H9 (cell line): ENCODE measurements around the gene CDRT4. TPM values are rescaled to one million over a fixed set of nuclear protein-coding genes. Genes with fewer than 3 reads are reported as not detected.

Source experiments
- DNase-seq: peaks from one replicate; pipeline ENCODE4 v3.0.0-alpha.2; 2017
- H2AFZ ChIP-seq: one replicate; pipeline ENCODE4 v1.6.1; 2013; ENCODE audit warnings: mild to moderate bottlenecking, low read length, control low read depth, moderate library complexity
- H2AK5ac ChIP-seq: 2 replicates; pipeline ENCODE4 v1.6.1; 2013; ENCODE audit warnings: low read length, control low read depth, mixed read lengths; ENCODE audit not compliant: insufficient read length
- H2BK120ac ChIP-seq: one replicate; pipeline ENCODE4 v1.6.1; 2013; ENCODE audit warnings: low read depth, mild to moderate bottlenecking, low read length, control low read depth, inconsistent platforms; ENCODE audit not compliant: poor library complexity, severe bottlenecking
- H2BK12ac ChIP-seq: 2 replicates; pipeline ENCODE4 v1.6.1; 2013; ENCODE audit warnings: low read length, control low read depth, mixed read lengths, low read depth; ENCODE audit not compliant: insufficient read length
- H2BK15ac ChIP-seq: 2 replicates; pipeline ENCODE4 v1.6.1; 2013; ENCODE audit warnings: low read depth, low read length, control low read depth
- H2BK20ac ChIP-seq: one replicate; pipeline ENCODE4 v1.6.1; 2013; ENCODE audit warnings: low read depth, mild to moderate bottlenecking, low read length, control low read depth, inconsistent platforms; ENCODE audit not compliant: poor library complexity, severe bottlenecking
- H2BK5ac ChIP-seq: 2 replicates; pipeline ENCODE4 v1.6.1; 2013; ENCODE audit warnings: low read length, control low read depth, mixed read lengths; ENCODE audit not compliant: insufficient read length
- H3K14ac ChIP-seq: 2 replicates; pipeline ENCODE4 v1.6.1; 2013; ENCODE audit warnings: low read length, control low read depth; ENCODE audit not compliant: insufficient read depth
- H3K18ac ChIP-seq: 2 replicates; pipeline ENCODE4 v1.6.1; 2013; ENCODE audit warnings: low read depth, mild to moderate bottlenecking, mixed read lengths, low read length, control low read depth; ENCODE audit not compliant: insufficient read length
- H3K23ac ChIP-seq: 2 replicates; pipeline ENCODE4 v1.6.1; 2013; ENCODE audit warnings: low read length, control low read depth, mixed read lengths, low read depth; ENCODE audit not compliant: insufficient read length
- H3K23me2 ChIP-seq: 2 replicates; pipeline ENCODE4 v1.6.1; 2013; ENCODE audit warnings: low read depth, mild to moderate bottlenecking, mixed read lengths, low read length, control low read depth; ENCODE audit not compliant: insufficient read length, poor library complexity, severe bottlenecking
- H3K27ac ChIP-seq: 2 replicates; pipeline ENCODE4 v1.5.1; 2013; ENCODE audit warnings: low read length, control low read depth, mixed read lengths, low read depth; ENCODE audit not compliant: insufficient read length
- H3K27me3 ChIP-seq: 2 replicates; pipeline ENCODE4 v1.6.1; 2013; ENCODE audit warnings: low read length, control low read depth, inconsistent platforms; ENCODE audit not compliant: insufficient read depth
- H3K4ac ChIP-seq: 2 replicates; pipeline ENCODE4 v1.6.1; 2013; ENCODE audit warnings: low read depth, mild to moderate bottlenecking, control low read depth, inconsistent platforms, low read length, moderate library complexity
- H3K4me1 ChIP-seq: 2 replicates; pipeline ENCODE4 v1.6.1; 2013; ENCODE audit warnings: low read length, control low read depth, inconsistent platforms; ENCODE audit not compliant: insufficient read depth
- H3K4me2 ChIP-seq: 2 replicates; pipeline ENCODE4 v1.6.1; 2013; ENCODE audit warnings: low read length, control low read depth, mixed read lengths; ENCODE audit not compliant: insufficient read length, insufficient read depth
- H3K56ac ChIP-seq: 2 replicates; pipeline ENCODE4 v1.6.1; 2013; ENCODE audit warnings: low read depth, mild to moderate bottlenecking, mixed read lengths, low read length, control low read depth; ENCODE audit not compliant: insufficient read length
- H3K79me1 ChIP-seq: 2 replicates; pipeline ENCODE4 v1.6.1; 2013; ENCODE audit warnings: low read depth, mild to moderate bottlenecking, moderate library complexity, low read length, control low read depth, inconsistent platforms; ENCODE audit not compliant: insufficient read depth, poor library complexity, severe bottlenecking
- H3K79me2 ChIP-seq: 2 replicates; pipeline ENCODE4 v1.6.1; 2013; ENCODE audit warnings: low read length, control low read depth, inconsistent platforms; ENCODE audit not compliant: insufficient read depth
- H3K9ac ChIP-seq: 2 replicates; pipeline ENCODE4 v1.6.1; 2013; ENCODE audit warnings: low read length, control low read depth, mixed read lengths; ENCODE audit not compliant: insufficient read length; ENCODE audit errors: extremely low read depth
- H3K9me3 ChIP-seq: one replicate; pipeline ENCODE4 v1.6.1; 2013; ENCODE audit warnings: low read depth, low read length, inconsistent platforms; ENCODE audit not compliant: control insufficient read depth
- H3T11ph ChIP-seq: one replicate; pipeline ENCODE4 v1.6.1; 2013; ENCODE audit warnings: mild to moderate bottlenecking, low read length, control low read depth, inconsistent platforms
- H4K20me1 ChIP-seq: one replicate; pipeline ENCODE4 v1.6.1; 2013; ENCODE audit not compliant: control insufficient read depth, insufficient read length, insufficient read depth
- H4K5ac ChIP-seq: 2 replicates; pipeline ENCODE4 v1.6.1; 2013; ENCODE audit warnings: low read depth, mild to moderate bottlenecking, mixed read lengths, low read length, control low read depth; ENCODE audit not compliant: insufficient read length
- H4K8ac ChIP-seq: replicated peaks from 2 replicates; pipeline ENCODE4 v1.6.1; 2013; ENCODE audit warnings: low read length, control low read depth, mixed read lengths, low read depth; ENCODE audit not compliant: insufficient read length
- H4K91ac ChIP-seq: 2 replicates; pipeline ENCODE4 v1.6.1; 2013; ENCODE audit warnings: low read depth, mild to moderate bottlenecking, moderate library complexity, mixed read lengths, low read length, control low read depth; ENCODE audit not compliant: insufficient read length
- H3K27ac Mint-ChIP-seq, 3 experiments: 2 replicates in 2 of 3; 3 replicates in 1 of 3; pipeline ENCODE4 v1.8.0; 2020 to 2021; ENCODE audit warnings: mixed read lengths in 3 of 3, mild to moderate bottlenecking in 1 of 3, moderate library complexity in 1 of 3
- H3K27me3 Mint-ChIP-seq: 2 replicates; pipeline ENCODE4 v1.8.0; 2021; ENCODE audit warnings: low read depth, mild to moderate bottlenecking, moderate library complexity, mixed read lengths
- H3K36me3 Mint-ChIP-seq, 3 experiments: 2 replicates in 2 of 3; 3 replicates in 1 of 3; pipeline ENCODE4 v1.8.0; 2020 to 2021; ENCODE audit warnings: low read depth in 3 of 3, mixed read lengths in 3 of 3; ENCODE audit not compliant: insufficient read depth in 1 of 3
- H3K4me1 Mint-ChIP-seq, 2 experiments: 2 replicates each; pipeline ENCODE4 v1.8.0; 2020; ENCODE audit warnings: mixed read lengths in 2 of 2
- H3K4me3 Mint-ChIP-seq, 2 experiments: 2 replicates in 1 of 2; 3 replicates in 1 of 2; pipeline ENCODE4 v1.8.0; 2020 to 2021; ENCODE audit warnings: mild to moderate bottlenecking in 2 of 2, mixed read lengths in 2 of 2, moderate library complexity in 1 of 2
- H3K9me3 Mint-ChIP-seq, 2 experiments: 2 replicates in 1 of 2; 3 replicates in 1 of 2; pipeline ENCODE4 v1.8.0; 2020; ENCODE audit warnings: mild to moderate bottlenecking in 2 of 2, mixed read lengths in 2 of 2, moderate library complexity in 1 of 2
- WGBS: extraction: QIAGEN DNeasy Blood & Tissue Kit; methylation state at CpG from one replicate; pipeline ENCODE4 v1.1.7; 2013; ENCODE audit warnings: missing lambda C conversion rate, low lambda C conversion rate, mixed read lengths; ENCODE audit not compliant: insufficient read length; ENCODE audit errors: extremely low coverage; 5-methylcytosine and 5-hydroxymethylcytosine counted together
- total RNA-seq: library from RNA; stranded (reverse); gene quantifications from 2 replicates; pipeline ENCODE4 v1.2.1, GENCODE V29; 2021
- TF ChIP-seq, protein P1 (sequence below): fragments of 200-600 bp; sonication (generic); conservative IDR thresholded peaks from 3 replicates; pipeline ENCODE4 v1.8.0; 2021; ENCODE audit warnings: antibody characterized with exemption, mild to moderate bottlenecking

CDRT4 gene
- total RNA-seq, 1 experiment from 2014 or later, result 3.8 TPM

DNA sequence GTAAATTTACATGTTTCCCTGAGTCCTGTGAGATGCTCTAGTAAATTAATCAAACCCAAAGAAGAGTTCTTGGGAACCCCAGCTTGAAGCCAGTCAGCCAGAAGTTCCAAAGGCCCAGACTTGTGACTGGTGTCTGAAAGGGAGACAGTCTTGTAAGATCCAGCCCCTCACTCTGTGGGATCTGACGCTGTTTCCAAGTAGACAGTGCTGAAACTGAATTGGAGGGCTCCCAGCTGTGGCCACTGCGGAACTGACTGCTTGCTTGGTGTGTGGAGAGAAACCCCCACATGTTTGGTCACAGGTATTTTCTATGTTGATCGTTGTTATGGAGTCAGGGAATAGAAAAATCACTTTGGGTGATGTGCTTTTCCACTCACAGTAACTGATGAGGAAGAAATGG lies 5.5 kb upstream of the CDRT4 start:
- H2BK20ac ChIP-seq, result no peak overlapping the region
- no peaks in the 10 kb centered on the region for H3K79me2 ChIP-seq
- H3K23me2 ChIP-seq, result no peaks in the 10 kb centered on the region
- DNase-seq, result no peak
- no peaks in the 10 kb centered on the region for H4K20me1 ChIP-seq
- H3K36me3 Mint-ChIP-seq, result peaks cover 0 to 4% (median 0%) of the 10 kb centered on the region in 3 experiments; a peak in 4 of 7 replicates
- H3K18ac ChIP-seq, result no peak overlapping the region
- H4K8ac ChIP-seq, result no peak overlapping the region
- no peak overlapping the region for H3K9ac ChIP-seq
- WGBS, result no CpG with 5 or more reads among the region's 3 CpGs
- H3K56ac ChIP-seq, result no peak overlapping the region
- no peak overlapping the region for H3K4ac ChIP-seq
- no peak overlapping the region for H3K4me2 ChIP-seq
- no peak overlapping the region for H3K23ac ChIP-seq
- TF ChIP-seq, protein P1, sequence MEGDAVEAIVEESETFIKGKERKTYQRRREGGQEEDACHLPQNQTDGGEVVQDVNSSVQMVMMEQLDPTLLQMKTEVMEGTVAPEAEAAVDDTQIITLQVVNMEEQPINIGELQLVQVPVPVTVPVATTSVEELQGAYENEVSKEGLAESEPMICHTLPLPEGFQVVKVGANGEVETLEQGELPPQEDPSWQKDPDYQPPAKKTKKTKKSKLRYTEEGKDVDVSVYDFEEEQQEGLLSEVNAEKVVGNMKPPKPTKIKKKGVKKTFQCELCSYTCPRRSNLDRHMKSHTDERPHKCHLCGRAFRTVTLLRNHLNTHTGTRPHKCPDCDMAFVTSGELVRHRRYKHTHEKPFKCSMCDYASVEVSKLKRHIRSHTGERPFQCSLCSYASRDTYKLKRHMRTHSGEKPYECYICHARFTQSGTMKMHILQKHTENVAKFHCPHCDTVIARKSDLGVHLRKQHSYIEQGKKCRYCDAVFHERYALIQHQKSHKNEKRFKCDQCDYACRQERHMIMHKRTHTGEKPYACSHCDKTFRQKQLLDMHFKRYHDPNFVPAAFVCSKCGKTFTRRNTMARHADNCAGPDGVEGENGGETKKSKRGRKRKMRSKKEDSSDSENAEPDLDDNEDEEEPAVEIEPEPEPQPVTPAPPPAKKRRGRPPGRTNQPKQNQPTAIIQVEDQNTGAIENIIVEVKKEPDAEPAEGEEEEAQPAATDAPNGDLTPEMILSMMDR, result no peak
- H3K27me3 Mint-ChIP-seq, result no peaks in the 10 kb centered on the region
- H2AFZ ChIP-seq, result no peak overlapping the region
- H3K4me1 Mint-ChIP-seq, result peaks cover 11 to 13% of the 10 kb centered on the region in 2 experiments
- H2AK5ac ChIP-seq, result no peak overlapping the region
- no peak overlapping the region for H2BK5ac ChIP-seq
- no peak overlapping the region for H2BK15ac ChIP-seq
- no peaks in the 10 kb centered on the region for H3K79me1 ChIP-seq
- no peaks in the 10 kb centered on the region for H3K9me3 Mint-ChIP-seq
- no peaks in the 10 kb centered on the region for H3K27me3 ChIP-seq
- H3K14ac ChIP-seq, result no peak overlapping the region
- H3K9me3 ChIP-seq, result no peaks in the 10 kb centered on the region
- H3T11ph ChIP-seq, result no peak overlapping the region
- no peak overlapping the region for H2BK12ac ChIP-seq
- no peaks in the 10 kb centered on the region; the same call in 1 of the 2 replicates for H3K4me1 ChIP-seq
- no peak overlapping the region for H3K27ac ChIP-seq
- no peak overlapping the region for H3K4me3 Mint-ChIP-seq
- no peak overlapping the region for H4K5ac ChIP-seq
- H2BK120ac ChIP-seq, result no peak overlapping the region
- H4K91ac ChIP-seq, result no peak overlapping the region
- H3K27ac Mint-ChIP-seq, result no peak overlapping the region
